Measurements from ENCODE around the gene FAM72C. TPM values are rescaled to one million over a fixed set of nuclear protein-coding genes. Genes with fewer than 3 reads are reported as not detected.
"Not testable (repeated sequence)": the region's sequence is repeated elsewhere in the genome, so short reads cannot be mapped to it uniquely, and the experiment has no call there.

FAM72C gene
- total and polyA plus RNA-seq, 10 of the 15 experiments (the other 5 are each of a cell fraction or from before 2014, with no cell fraction given), result 1.9 to 21.4 (median 9.8) TPM

- H3K27ac ChIP-seq (ENCODE audit: control insufficient read depth, insufficient read depth); intact Hi-C loops (cut with micrococcal nuclease; ENCODE audit: unreplicated experiment); RAD21 ChIA-PET (ENCODE audit: unreplicated experiment); POLR2A ChIA-PET; SMC1A ChIA-PET (ENCODE audit: uncharacterized antibody, unreplicated experiment); H3K4me3 ChIP-seq; H3K9me3 ChIP-seq (replicated peaks; ENCODE audit: control insufficient read depth, insufficient read depth, low read length); CTCF ChIA-PET; BruUV-seq (replicated peaks); FAIRE-seq; H3K79me2 ChIP-seq (ENCODE audit: control insufficient read depth, insufficient read depth, low read length); H3K9ac ChIP-seq (ENCODE audit: control insufficient read depth, insufficient read depth, low read length); in situ Hi-C loops (cut with MboI); H4K20me1 ChIP-seq (ENCODE audit: control insufficient read depth, insufficient read depth); DNase-seq (ENCODE audit: low read depth, low spot score); H3K36me3 ChIP-seq (ENCODE audit: control insufficient read depth in 2 of 2, insufficient read depth in 2 of 2, low read length in 1 of 2); H3K4me1 ChIP-seq (ENCODE audit: control insufficient read depth, insufficient read depth, low read length); H3K27me3 ChIP-seq (replicated peaks in 1 of 2; ENCODE audit: control insufficient read depth in 2 of 2, insufficient read depth in 2 of 2, low read length in 1 of 2); H2AFZ ChIP-seq (ENCODE audit: control insufficient read depth, low read depth, low read length); ATAC-seq; H3K4me2 ChIP-seq (ENCODE audit: control insufficient read depth, insufficient read depth): not testable (repeated sequence)
- WGBS (ENCODE audit: insufficient coverage, insufficient replicate concordance, low lambda C conversion rate, missing lambda C conversion rate), result no CpG with 5 or more reads among the region's 1 CpG
These were observed 16.1 kb upstream of the FAM72C start for GRCh38 chr1:143987868-143988267.

- H3K4me2 ChIP-seq (ENCODE audit: control insufficient read depth, insufficient read depth); FAIRE-seq; H3K4me1 ChIP-seq (ENCODE audit: control insufficient read depth, insufficient read depth, low read length); H3K27me3 ChIP-seq (replicated peaks in 1 of 2; ENCODE audit: control insufficient read depth in 2 of 2, insufficient read depth in 2 of 2, low read length in 1 of 2); H3K79me2 ChIP-seq (ENCODE audit: control insufficient read depth, insufficient read depth, low read length); ATAC-seq; DNase-seq (ENCODE audit: low read depth, low spot score); H3K9ac ChIP-seq (ENCODE audit: control insufficient read depth, insufficient read depth, low read length); H4K20me1 ChIP-seq (ENCODE audit: control insufficient read depth, insufficient read depth); BruUV-seq (replicated peaks); intact Hi-C loops (cut with micrococcal nuclease; ENCODE audit: unreplicated experiment); H3K36me3 ChIP-seq (ENCODE audit: control insufficient read depth in 2 of 2, insufficient read depth in 2 of 2, low read length in 1 of 2); H2AFZ ChIP-seq (ENCODE audit: control insufficient read depth, low read depth, low read length); CTCF ChIA-PET; POLR2A ChIA-PET; H3K4me3 ChIP-seq; in situ Hi-C loops (cut with MboI); SMC1A ChIA-PET (ENCODE audit: uncharacterized antibody, unreplicated experiment); RAD21 ChIA-PET (ENCODE audit: unreplicated experiment); H3K27ac ChIP-seq (ENCODE audit: control insufficient read depth, insufficient read depth); H3K9me3 ChIP-seq (replicated peaks; ENCODE audit: control insufficient read depth, insufficient read depth, low read length): not testable (repeated sequence)
- 100% methylated on average over 2 of the region's 7 CpGs for WGBS (ENCODE audit: insufficient coverage, insufficient replicate concordance, low lambda C conversion rate, missing lambda C conversion rate)
These were observed 13.1 kb upstream of the FAM72C start for GRCh38 chr1:143984721-143985473.

- H3K4me3 ChIP-seq; SMC1A ChIA-PET (ENCODE audit: uncharacterized antibody, unreplicated experiment); H3K27ac ChIP-seq (ENCODE audit: control insufficient read depth, insufficient read depth): not testable (repeated sequence)
These were observed 2.6 kb upstream of the FAM72C start for GRCh38 chr1:143974416-143974815.

GRCh38 chr1:143973876-143974414, 2.2 kb upstream of the FAM72C start:
- ATAC-seq; H4K20me1 ChIP-seq (ENCODE audit: control insufficient read depth, insufficient read depth); BruUV-seq (replicated peaks); H3K4me3 ChIP-seq; H3K27me3 ChIP-seq (replicated peaks in 1 of 2; ENCODE audit: control insufficient read depth in 2 of 2, insufficient read depth in 2 of 2, low read length in 1 of 2); in situ Hi-C loops (cut with MboI); H3K4me1 ChIP-seq (ENCODE audit: control insufficient read depth, insufficient read depth, low read length); RAD21 ChIA-PET (ENCODE audit: unreplicated experiment); POLR2A ChIA-PET; DNase-seq (ENCODE audit: low read depth, low spot score); SMC1A ChIA-PET (ENCODE audit: uncharacterized antibody, unreplicated experiment); FAIRE-seq; intact Hi-C loops (cut with micrococcal nuclease; ENCODE audit: unreplicated experiment); H3K79me2 ChIP-seq (ENCODE audit: control insufficient read depth, insufficient read depth, low read length); H2AFZ ChIP-seq (ENCODE audit: control insufficient read depth, low read depth, low read length); H3K36me3 ChIP-seq (ENCODE audit: control insufficient read depth in 2 of 2, insufficient read depth in 2 of 2, low read length in 1 of 2); CTCF ChIA-PET; H3K27ac ChIP-seq (ENCODE audit: control insufficient read depth, insufficient read depth); H3K4me2 ChIP-seq (ENCODE audit: control insufficient read depth, insufficient read depth); H3K9me3 ChIP-seq (replicated peaks; ENCODE audit: control insufficient read depth, insufficient read depth, low read length); H3K9ac ChIP-seq (ENCODE audit: control insufficient read depth, insufficient read depth, low read length): not testable (repeated sequence)
- WGBS (ENCODE audit: insufficient coverage, insufficient replicate concordance, low lambda C conversion rate, missing lambda C conversion rate), result 0% methylated on average over 2 of the region's 37 CpGs

More at GRCh38 chr1:143974416-143974815, 2.6 kb upstream of the FAM72C start:
- POLR2A ChIA-PET; H3K36me3 ChIP-seq (ENCODE audit: control insufficient read depth in 2 of 2, insufficient read depth in 2 of 2, low read length in 1 of 2); ATAC-seq; H3K27me3 ChIP-seq (replicated peaks in 1 of 2; ENCODE audit: control insufficient read depth in 2 of 2, insufficient read depth in 2 of 2, low read length in 1 of 2); DNase-seq (ENCODE audit: low read depth, low spot score); BruUV-seq (replicated peaks); H3K4me1 ChIP-seq (ENCODE audit: control insufficient read depth, insufficient read depth, low read length); RAD21 ChIA-PET (ENCODE audit: unreplicated experiment); H3K9ac ChIP-seq (ENCODE audit: control insufficient read depth, insufficient read depth, low read length); H2AFZ ChIP-seq (ENCODE audit: control insufficient read depth, low read depth, low read length); in situ Hi-C loops (cut with MboI); H4K20me1 ChIP-seq (ENCODE audit: control insufficient read depth, insufficient read depth); CTCF ChIA-PET; H3K4me2 ChIP-seq (ENCODE audit: control insufficient read depth, insufficient read depth); FAIRE-seq; intact Hi-C loops (cut with micrococcal nuclease; ENCODE audit: unreplicated experiment); H3K9me3 ChIP-seq (replicated peaks; ENCODE audit: control insufficient read depth, insufficient read depth, low read length); H3K79me2 ChIP-seq (ENCODE audit: control insufficient read depth, insufficient read depth, low read length): not testable (repeated sequence)
- WGBS (ENCODE audit: insufficient coverage, insufficient replicate concordance, low lambda C conversion rate, missing lambda C conversion rate), result no CpG with 5 or more reads among the region's 31 CpGs

Data from GM12878 (cell line).